Mucosa of rectum (tissue), 2 donors: ENCODE measurements around the gene FOXI1.

ENCODE experiments used
- H3K27ac ChIP-seq, 2 donors: one replicate each; pipeline ENCODE4 v1.7.0; 2013; ENCODE audit warnings: inconsistent platforms in 2 of 2, low read depth in 2 of 2, low read length in 2 of 2
- H3K27me3 ChIP-seq, 2 donors: one replicate each; pipeline ENCODE4 v1.7.0; 2013; ENCODE audit warnings: low read length in 2 of 2; ENCODE audit not compliant: control insufficient read depth in 2 of 2, insufficient read depth in 2 of 2
- H3K36me3 ChIP-seq, 2 donors: one replicate each; pipeline ENCODE4 v1.7.0; 2013; ENCODE audit warnings: low read length in 2 of 2; ENCODE audit not compliant: control insufficient read depth in 2 of 2, insufficient read depth in 2 of 2
- H3K4me1 ChIP-seq, 2 donors: one replicate each; pipeline ENCODE4 v1.7.0; 2013; ENCODE audit warnings: low read length in 2 of 2, mild to moderate bottlenecking in 1 of 2; ENCODE audit not compliant: control insufficient read depth in 2 of 2, insufficient read depth in 2 of 2
- H3K4me3 ChIP-seq, 2 donors: one replicate each; pipeline ENCODE4 v1.7.0; 2013; ENCODE audit warnings: low read length in 2 of 2
- H3K9ac ChIP-seq, 2 donors: one replicate each; pipeline ENCODE4 v1.7.0; 2013; ENCODE audit warnings: low read length in 2 of 2, low read depth in 1 of 2, mild to moderate bottlenecking in 1 of 2
- H3K9me3 ChIP-seq, 2 donors: one replicate each; pipeline ENCODE4 v1.7.0; 2013; ENCODE audit warnings: low read length in 2 of 2; ENCODE audit not compliant: control insufficient read depth in 2 of 2
- donor health status: healthy.
- donor health status: Normal muscosa, but diverticular disease.

FOXI1 gene

DNA sequence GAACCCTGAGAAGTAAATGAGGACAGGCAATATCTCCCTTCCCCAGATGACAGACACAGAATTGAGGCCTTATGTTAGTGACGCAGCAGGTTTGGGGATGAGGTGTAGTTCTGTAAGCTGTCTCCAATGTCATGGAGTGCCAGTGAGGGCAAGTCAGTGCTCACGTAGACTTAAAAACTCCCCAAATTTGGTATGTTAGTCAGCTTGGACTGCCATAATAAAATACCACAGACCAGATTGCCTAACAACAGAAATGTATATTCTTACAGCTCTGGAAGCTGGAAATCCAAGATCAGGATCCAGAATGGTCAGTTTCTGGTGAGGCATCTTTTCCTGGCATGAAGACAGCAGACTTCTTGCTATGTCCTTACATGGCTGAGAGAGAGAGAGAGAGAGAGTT lies 14.9 kb downstream of the FOXI1 start:
- no peak overlapping the region for H3K4me3 ChIP-seq
- no peaks in the 10 kb centered on the region for H3K4me1 ChIP-seq
- H3K27ac ChIP-seq = no peak overlapping the region
- no peaks in the 10 kb centered on the region for H3K27me3 ChIP-seq
- H3K9me3 ChIP-seq = no peaks in the 10 kb centered on the region
- no peak overlapping the region for H3K9ac ChIP-seq
- H3K36me3 ChIP-seq = no peaks in the 10 kb centered on the region

DNA sequence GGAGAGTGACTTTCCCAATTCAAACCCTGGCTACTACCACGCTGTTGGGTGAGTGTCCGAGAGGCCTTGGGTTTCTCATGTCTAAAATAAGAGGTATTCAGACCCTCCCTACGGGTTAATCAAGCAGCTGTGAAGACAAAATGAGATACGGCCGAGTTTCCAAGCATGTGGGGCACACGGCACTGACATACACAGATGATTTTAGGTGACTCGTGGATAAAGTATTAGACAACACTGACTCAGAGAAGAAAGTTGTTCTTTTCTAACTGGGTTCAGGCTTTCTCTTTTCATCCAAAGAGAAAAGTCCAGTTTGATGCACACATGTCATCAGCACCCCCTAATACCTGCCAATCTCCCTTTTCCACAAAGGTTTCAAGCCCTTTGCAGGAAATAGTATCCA lies 15.6 kb downstream of the FOXI1 start:
- H3K27ac ChIP-seq = no peak overlapping the region
- H3K4me3 ChIP-seq = no peak overlapping the region
- H3K36me3 ChIP-seq = no peaks in the 10 kb centered on the region
- no peaks in the 10 kb centered on the region for H3K4me1 ChIP-seq
- no peaks in the 10 kb centered on the region for H3K27me3 ChIP-seq
- no peak overlapping the region for H3K9ac ChIP-seq
- H3K9me3 ChIP-seq = no peaks in the 10 kb centered on the region

DNA sequence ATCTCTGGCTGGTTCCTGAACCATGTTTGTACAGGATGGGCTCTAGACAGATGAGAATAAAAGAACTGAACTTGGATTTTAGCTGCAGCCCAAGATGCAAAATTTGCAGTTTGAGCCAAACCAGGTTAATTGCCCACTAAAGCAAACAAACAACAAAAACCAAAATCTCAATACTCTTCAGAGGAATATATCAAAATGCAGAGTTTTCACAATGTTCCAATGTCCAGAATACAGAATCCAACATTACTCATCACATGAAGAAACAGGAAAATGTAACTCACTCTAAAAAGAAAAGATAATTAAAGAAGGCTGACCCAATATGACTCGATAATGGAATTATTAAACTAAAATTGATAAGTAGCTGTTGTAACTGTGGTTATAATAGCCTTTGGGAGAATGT lies 20.4 kb downstream of the FOXI1 start:
- H3K36me3 ChIP-seq = no peaks in the 10 kb centered on the region
- H3K27ac ChIP-seq = no peak overlapping the region
- no peak overlapping the region for H3K9ac ChIP-seq
- H3K4me1 ChIP-seq = no peaks in the 10 kb centered on the region
- no peak overlapping the region for H3K4me3 ChIP-seq
- H3K9me3 ChIP-seq = no peaks in the 10 kb centered on the region
- no peaks in the 10 kb centered on the region for H3K27me3 ChIP-seq

DNA sequence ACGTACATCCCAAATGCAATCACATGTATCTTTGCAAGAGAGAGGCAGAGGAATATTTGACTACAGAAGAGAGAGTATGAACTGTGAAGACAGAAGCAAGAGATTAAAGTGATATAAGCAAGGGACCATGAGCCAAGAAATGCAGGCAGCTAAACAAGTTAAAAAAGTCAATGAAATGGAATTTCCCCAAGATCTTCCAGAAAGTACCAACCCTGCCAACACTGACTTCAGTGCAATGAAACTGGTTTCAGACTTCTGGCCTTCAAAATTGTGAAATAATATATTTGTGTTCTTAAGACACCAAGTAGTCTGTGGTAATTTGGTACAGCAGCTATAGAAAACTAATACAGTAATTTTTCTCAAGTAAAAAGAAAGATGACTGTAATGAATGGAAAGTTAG lies 20.9 kb downstream of the FOXI1 start:
- H3K4me1 ChIP-seq = no peaks in the 10 kb centered on the region
- H3K4me3 ChIP-seq = no peak overlapping the region
- no peak overlapping the region for H3K9ac ChIP-seq
- no peaks in the 10 kb centered on the region for H3K27me3 ChIP-seq
- no peaks in the 10 kb centered on the region for H3K36me3 ChIP-seq
- H3K27ac ChIP-seq = no peak overlapping the region
- H3K9me3 ChIP-seq = no peaks in the 10 kb centered on the region

DNA sequence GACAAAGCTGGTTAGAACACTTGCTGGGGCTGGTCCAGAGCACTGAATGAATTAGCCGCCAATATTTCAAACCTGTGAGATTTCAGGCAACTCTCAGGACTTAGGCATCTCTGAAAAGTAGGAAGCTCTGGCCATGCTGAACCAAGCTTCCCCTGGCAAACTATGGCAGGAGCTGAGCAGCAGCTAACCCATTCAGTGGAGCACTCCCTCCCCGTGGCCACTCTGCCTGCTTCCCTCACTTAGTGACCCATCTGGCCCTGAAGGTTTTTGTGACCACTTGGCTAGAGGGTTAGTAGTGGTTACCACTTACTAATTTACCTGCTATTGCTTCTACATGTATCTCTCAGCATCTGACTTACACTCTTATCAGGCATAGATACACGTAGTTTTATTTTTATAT lies 25.5 kb downstream of the FOXI1 start:
- Histone ChIP-seq H3K4me1 (no peaks in the 10 kb centered on the region), H3K27ac (no peak overlapping the region), H3K36me3 (no peaks in the 10 kb centered on the region), H3K9ac (no peak overlapping the region), H3K4me3 (no peak overlapping the region), H3K27me3 (no peaks in the 10 kb centered on the region), H3K9me3 (no peaks in the 10 kb centered on the region)

DNA sequence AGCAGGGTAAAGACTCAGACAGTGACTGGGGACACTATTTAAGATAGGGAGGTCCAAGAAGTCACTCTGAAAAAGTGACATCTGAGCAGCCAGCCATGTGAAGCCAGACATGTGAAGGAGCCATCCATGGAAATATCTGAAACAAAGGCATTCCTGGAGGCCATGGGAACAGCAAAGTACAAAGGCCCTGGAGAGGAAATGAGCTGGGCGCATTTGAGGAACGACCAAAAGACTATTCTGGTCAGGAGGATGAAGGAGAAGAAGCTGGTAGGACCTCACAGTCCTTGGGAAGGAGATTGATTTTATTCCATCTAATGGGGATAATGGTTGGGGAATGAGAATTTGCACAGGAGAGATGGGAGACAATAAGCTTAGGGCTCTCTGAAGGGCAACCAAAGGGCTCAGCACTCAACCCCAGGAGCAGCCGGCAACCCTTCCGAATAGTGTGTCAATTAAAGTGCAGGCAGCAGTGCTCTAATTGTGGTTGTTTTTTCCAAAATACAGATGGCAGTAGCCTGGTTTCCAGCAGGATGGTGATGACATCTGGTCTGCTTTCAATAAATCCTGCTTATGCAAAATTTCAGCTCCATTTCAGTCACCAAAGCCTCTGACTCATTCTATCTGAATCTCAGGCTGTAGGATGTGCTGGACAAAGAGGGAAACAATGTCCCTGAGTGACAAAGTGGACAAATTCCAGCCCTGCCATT lies 26.7 kb downstream of the FOXI1 start:
- Histone ChIP-seq H3K27me3 (no peaks in the 10 kb centered on the region), H3K9me3 (no peaks in the 10 kb centered on the region), H3K36me3 (no peaks in the 10 kb centered on the region), H3K4me1 (no peaks in the 10 kb centered on the region), H3K4me3 (no peak overlapping the region), H3K27ac (no peak overlapping the region), H3K9ac (no peak overlapping the region)

DNA sequence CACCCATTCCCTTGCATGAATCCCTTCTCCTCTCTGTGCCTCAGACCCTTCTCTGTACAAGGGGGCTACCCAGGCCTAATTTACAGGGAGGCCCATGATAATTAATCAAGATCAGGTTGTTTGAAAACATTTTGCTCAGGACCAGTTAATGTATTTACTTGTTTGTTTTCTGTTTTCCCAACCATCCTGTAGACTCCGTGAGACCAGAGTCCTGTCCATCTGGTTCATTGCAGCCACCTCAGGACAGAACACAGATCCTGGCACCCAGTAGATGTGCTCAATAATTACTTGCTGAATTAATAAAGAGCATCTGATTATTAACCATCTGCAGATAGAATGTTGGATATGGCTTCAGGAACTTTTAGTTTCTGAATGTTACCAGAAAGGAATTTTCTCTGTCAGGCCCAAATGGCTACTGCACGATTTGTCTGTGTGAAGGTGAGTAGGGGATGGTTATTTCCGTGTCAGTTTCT lies 27.3 kb downstream of the FOXI1 start:
- H3K27me3 ChIP-seq = no peaks in the 10 kb centered on the region
- H3K9ac ChIP-seq = no peak overlapping the region
- no peak overlapping the region for H3K4me3 ChIP-seq
- no peak overlapping the region for H3K27ac ChIP-seq
- H3K36me3 ChIP-seq = no peaks in the 10 kb centered on the region
- no peaks in the 10 kb centered on the region for H3K9me3 ChIP-seq
- H3K4me1 ChIP-seq = no peaks in the 10 kb centered on the region

DNA sequence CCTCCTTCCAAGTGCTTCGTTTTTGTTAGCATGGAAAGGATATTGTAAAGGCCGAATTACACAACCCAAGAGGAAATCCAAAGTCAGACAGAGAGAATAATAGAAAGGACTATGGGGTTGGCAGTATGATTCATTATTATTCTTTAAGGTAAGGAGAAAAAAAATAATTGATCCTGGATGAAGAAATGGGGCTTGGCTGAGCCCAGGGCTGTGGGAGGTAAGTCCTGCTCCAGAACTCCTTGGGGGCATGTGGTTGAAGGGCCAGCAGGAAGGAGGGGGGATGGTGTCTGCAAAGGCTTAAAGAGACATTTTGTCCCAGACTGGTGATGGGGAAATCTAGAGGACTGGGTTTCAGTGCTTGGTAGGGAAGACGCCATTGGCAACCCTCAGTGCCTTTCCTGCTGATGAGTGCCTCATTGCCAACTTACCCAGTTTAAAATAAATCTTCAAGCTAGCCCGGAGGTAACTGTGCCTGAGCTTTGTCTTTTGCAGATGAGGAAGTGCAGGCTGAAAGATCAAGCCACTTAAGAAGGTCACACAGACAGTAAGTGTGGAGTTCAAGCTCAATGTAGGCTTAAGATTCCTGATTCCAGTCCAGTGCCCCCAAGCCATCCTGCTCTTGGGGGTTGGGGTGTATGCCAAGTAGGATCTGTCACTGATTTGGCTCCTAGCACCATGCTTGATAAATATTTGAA lies 30.2 kb downstream of the FOXI1 start:
- H3K27me3 ChIP-seq = no peaks in the 10 kb centered on the region
- no peaks in the 10 kb centered on the region for H3K4me1 ChIP-seq
- no peaks in the 10 kb centered on the region for H3K36me3 ChIP-seq
- H3K9me3 ChIP-seq = no peaks in the 10 kb centered on the region
- no peak overlapping the region for H3K4me3 ChIP-seq
- no peak overlapping the region for H3K27ac ChIP-seq
- H3K9ac ChIP-seq = no peak overlapping the region

DNA sequence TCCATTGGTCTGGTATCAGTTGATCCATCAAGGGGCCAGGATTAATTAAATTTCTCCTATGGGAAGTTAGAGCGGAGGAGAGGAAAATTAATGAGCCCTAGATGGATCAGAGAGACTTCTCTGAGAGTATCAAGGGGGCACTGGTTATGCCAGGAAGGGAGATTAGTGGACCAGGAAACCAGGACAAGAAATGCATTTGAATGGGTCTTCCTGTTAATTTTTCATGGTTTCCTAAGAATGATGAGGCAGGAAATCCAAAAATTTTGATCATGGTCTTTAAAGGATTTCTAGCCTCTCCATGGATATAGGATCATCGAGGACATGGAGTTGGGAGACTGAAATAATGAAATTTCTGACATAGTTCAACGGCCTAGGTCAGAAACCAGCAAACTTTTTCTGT lies 30.8 kb downstream of the FOXI1 start:
- no peaks in the 10 kb centered on the region for H3K27me3 ChIP-seq
- no peaks in the 10 kb centered on the region for H3K36me3 ChIP-seq
- H3K9ac ChIP-seq = no peak overlapping the region
- no peak overlapping the region for H3K4me3 ChIP-seq
- H3K4me1 ChIP-seq = no peaks in the 10 kb centered on the region
- no peak overlapping the region for H3K27ac ChIP-seq
- H3K9me3 ChIP-seq = no peaks in the 10 kb centered on the region

DNA sequence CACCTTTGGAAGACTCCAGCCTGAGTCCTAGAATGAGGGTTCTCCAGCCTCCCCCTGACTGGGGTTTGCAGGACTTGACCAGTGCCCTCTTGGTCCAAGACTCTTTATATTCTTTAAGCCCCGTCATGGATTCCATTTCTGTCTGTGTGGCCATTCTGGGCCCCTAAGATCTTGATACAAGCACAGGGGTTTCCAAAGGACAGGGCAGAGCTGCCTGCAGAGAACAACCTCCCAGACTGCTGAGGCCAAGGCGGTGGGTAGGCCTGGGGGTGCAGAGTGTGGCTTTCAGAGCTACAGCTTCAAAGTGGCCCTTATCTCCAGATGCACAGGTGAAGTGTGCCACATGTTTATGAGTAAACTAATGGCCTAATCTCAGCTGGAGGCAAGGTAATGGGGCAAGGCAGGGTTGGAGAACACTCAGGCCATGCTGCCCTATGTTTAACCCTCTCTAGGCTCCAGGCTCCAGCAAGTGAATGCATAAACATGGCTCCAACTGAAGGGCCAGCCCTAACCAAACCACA lies 32.1 kb downstream of the FOXI1 start:
- no peak overlapping the region for H3K27ac ChIP-seq
- no peaks in the 10 kb centered on the region for H3K27me3 ChIP-seq
- no peak overlapping the region for H3K4me3 ChIP-seq
- H3K36me3 ChIP-seq = no peaks in the 10 kb centered on the region
- no peaks in the 10 kb centered on the region for H3K9me3 ChIP-seq
- no peak overlapping the region for H3K9ac ChIP-seq
- H3K4me1 ChIP-seq = no peaks in the 10 kb centered on the region
